Stomach (tissue), 4 donors: ENCODE measurements around the gene CES3.
A peak's percentile ranks its signal among the peaks of the same experiment; 100 is the strongest.

ENCODE experiments used
- POLR2A ChIP-seq, 4 donors: fragments of 450-650 bp; IDR thresholded peaks; one replicate each; pipeline ENCODE4 v1.6.1; 2016; ENCODE audit warnings: antibody characterized with exemption in 4 of 4, control low read depth in 2 of 4, mild to moderate bottlenecking in 1 of 4, moderate library complexity in 1 of 4
- POLR2AphosphoS5 ChIP-seq, 3 donors: sonication (generic); formaldehyde crosslinking; IDR thresholded peaks; one replicate each; pipeline ENCODE4 v1.6.1; 2016; ENCODE audit warnings: antibody characterized with exemption in 3 of 3

GRCh38 chr16:66934138-66934838 lies 26.8 kb upstream of the CES3 start, which contains the start of gene CIAO2B:
- TF ChIP-seq POLR2A (IDR thresholded peaks at IDR 0.05) (peak in 2 of 4 donors; percentile 56 to 63), POLR2AphosphoS5 (IDR thresholded peaks at IDR 0.05) (peak; percentile 98 to 100 (median 99))
